Activated naive CD4-positive, alpha-beta T cell treated with anti-CD3 and anti-CD28 coated beads, Interleukin-2, amount 10 ng/mL, durations not matched to agents 7 days and 5 days (primary cell): ENCODE results near the gene KLC4.
A peak's percentile ranks its signal among the peaks of the same experiment; 100 is the strongest.

Experiments
- CTCF ChIA-PET: fragments of 350-600 bp; sonication (Branson Sonifier 250); formaldehyde crosslinking; loops from one replicate; lab custom pipeline; 2021; ENCODE audit warnings: antibody characterized with exemption; lab: Charles Lee
- DNase-seq: peaks from one replicate; pipeline ENCODE4 v3.0.0-alpha.2; 2020
- H3K27ac Mint-ChIP-seq: one replicate; pipeline ENCODE4 v1.8.0; 2021; ENCODE audit warnings: mild to moderate bottlenecking, moderate library complexity, mixed read lengths
- H3K27me3 Mint-ChIP-seq: one replicate; pipeline ENCODE4 v1.8.0; 2021; ENCODE audit warnings: mild to moderate bottlenecking, mixed read lengths
- H3K36me3 Mint-ChIP-seq: one replicate; pipeline ENCODE4 v1.8.0; 2021; ENCODE audit warnings: mixed read lengths
- H3K4me1 Mint-ChIP-seq: one replicate; pipeline ENCODE4 v1.8.0; 2021; ENCODE audit warnings: mixed read lengths
- H3K4me3 Mint-ChIP-seq: one replicate; pipeline ENCODE4 v1.8.0; 2021; ENCODE audit warnings: mild to moderate bottlenecking, moderate library complexity, mixed read lengths
- H3K9me3 Mint-ChIP-seq: one replicate; pipeline ENCODE4 v1.8.0; 2021; ENCODE audit warnings: mixed read lengths

The KLC4 gene

DNA sequence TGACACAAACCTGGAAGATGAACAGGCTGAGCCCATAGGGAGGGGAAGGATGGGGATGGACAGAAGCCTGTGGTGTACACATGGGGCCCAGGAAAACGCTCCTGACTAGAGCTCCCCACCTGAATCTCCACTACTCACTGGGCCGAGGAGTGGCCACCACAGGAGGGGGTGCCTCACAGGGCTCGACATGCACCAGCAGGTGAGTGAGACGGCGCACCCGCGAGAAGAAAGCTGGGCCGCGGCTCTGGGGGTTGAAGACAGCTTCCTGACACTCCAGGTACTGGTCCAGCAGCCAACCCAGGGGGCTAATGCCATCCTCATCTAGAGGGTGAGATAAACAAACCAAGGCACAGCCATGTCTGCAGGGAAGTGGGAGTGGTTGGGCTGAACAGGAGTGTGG, 16.1 kb upstream of the KLC4 start:
- Mint-ChIP-seq H3K4me1 (no peaks in the 10 kb centered on the region), H3K9me3 (no peaks in the 10 kb centered on the region), H3K4me3 (no peak overlapping the region), H3K27ac (no peak overlapping the region), H3K36me3 (peaks cover 9% of the 10 kb centered on the region), H3K27me3 (no peaks in the 10 kb centered on the region)
- no peak for DNase-seq
- CTCF ChIA-PET: no interaction called here

DNA sequence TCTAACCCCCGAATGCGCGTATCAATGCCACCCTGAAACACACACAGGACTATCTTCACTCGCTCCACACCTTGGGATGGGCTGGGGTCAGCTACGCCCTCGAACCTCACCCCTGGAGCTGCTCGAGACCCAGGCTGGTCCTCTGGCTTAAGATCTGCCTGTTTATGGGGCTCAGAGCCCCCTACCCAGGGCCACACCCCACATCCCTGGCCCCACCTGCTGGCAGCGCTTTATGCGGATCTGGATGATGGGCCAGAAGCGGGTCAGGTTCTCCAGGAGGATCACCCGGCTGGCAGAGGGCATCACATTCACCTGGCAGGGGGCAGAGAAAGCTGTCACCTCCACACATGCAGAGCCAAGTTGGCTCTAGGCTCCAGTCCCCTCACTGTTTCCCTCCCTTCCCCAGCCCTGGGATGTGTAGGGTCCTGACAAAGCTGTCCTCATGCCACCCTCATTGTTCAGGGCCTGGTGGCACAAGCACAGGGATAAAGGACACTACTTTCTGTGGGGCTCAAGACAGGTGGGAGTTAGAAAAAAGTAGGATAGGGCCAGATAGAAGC, 14.0 kb upstream of the KLC4 start:
- H3K4me1 Mint-ChIP-seq: peaks cover under 1% of the 10 kb centered on the region
- H3K9me3 Mint-ChIP-seq: no peaks in the 10 kb centered on the region
- no peak overlapping the region for H3K4me3 Mint-ChIP-seq
- H3K27ac Mint-ChIP-seq: no peak overlapping the region
- CTCF ChIA-PET: no interaction called here
- DNase-seq: no peak
- no peaks in the 10 kb centered on the region for H3K27me3 Mint-ChIP-seq
- peaks cover 14% of the 10 kb centered on the region for H3K36me3 Mint-ChIP-seq

DNA sequence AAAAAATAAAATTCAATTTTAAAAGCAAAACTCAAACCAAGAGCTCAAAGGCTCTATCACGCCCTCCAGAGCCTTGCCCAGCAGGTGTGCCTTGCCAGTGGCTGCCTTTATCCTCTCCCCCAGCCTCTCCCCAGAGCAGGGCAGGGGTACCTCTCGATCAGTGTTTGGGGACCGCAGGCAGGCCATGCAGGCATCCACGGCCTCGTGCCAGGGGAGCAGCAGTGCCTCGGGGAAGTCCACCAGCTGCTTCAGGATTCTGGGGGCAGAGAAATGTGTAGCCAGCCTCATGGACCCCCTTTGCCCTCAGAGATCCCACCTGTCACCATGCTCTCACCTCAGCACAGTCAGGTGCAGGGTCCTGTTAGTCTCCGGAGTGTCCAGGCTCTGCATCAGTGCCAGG, 11.4 kb upstream of the KLC4 start:
- H3K27me3 Mint-ChIP-seq: no peaks in the 10 kb centered on the region
- H3K36me3 Mint-ChIP-seq: peaks cover 20% of the 10 kb centered on the region
- no peak overlapping the region for H3K27ac Mint-ChIP-seq
- no peak for DNase-seq
- CTCF ChIA-PET: interaction anchor here (0.9 kb wide), 1 partner anchor 34 kb away, joined by 3 read pairs; the partner anchor contains the start of genes KLHDC3 and MEA1
- peaks cover 21% of the 10 kb centered on the region for H3K4me1 Mint-ChIP-seq
- H3K9me3 Mint-ChIP-seq: no peaks in the 10 kb centered on the region
- H3K4me3 Mint-ChIP-seq: no peak overlapping the region

DNA sequence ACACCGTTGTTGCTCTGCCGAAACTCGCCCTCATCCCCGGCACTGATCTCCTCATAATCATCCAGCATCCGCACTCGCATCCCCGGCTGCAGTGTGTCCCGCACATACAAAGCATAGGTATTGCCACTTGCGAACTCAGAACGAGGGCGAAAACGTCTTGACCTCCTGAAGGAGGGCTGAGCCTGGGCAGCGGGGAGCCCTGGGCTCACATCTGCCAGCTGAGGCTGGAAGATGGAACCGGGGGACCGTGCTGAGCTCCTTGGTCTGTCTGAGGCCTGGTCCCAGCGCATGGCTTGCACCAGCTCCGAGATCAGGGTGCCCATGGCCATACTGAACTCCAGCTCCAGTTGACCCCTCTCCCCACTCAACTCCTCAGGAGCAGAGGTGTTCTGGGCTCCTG, 8.4 kb upstream of the KLC4 start:
- Mint-ChIP-seq H3K36me3 (peaks cover 34% of the 10 kb centered on the region), H3K27ac (no peak overlapping the region)
- CTCF ChIA-PET: interaction anchor here (2.0 kb wide), 1 partner anchor 92 kb away, joined by 6 read pairs; no protein-coding TSS in a partner anchor

DNA sequence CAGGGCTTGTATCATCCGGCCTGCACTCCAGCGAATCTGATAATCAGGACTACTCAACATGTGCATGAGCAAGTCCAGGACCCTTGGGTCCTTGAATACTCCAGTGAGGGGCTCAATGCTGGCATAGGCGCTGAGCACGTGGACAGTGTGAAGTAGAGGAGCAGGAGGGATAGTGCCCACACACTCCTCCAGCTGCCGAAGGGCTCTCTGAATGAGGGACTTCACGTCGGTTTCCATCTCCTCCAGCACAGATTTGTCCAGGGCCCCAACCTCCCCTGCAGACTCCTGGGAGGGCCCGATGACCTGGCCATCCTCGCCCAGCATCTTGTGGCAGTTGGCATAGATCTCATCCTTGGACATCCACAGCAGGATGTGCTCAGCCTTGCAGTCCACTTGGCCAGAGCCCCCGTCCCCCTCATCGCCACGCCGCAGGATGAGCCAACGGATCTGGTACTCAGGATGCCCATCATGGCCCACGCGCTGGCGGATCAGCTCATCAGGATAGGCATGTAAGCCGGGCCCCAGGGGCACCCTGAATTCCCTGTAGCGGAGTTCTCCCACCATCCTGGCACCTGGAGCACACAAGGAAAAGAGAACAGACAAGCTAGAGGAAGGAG, 7.1 kb upstream of the KLC4 start:
- CTCF ChIA-PET: interaction anchor here (2.0 kb wide), 1 partner anchor 91 kb away, joined by 6 read pairs; no protein-coding TSS in a partner anchor
- H3K27me3 Mint-ChIP-seq: no peaks in the 10 kb centered on the region
- H3K4me1 Mint-ChIP-seq: peaks cover 37% of the 10 kb centered on the region
- DNase-seq: no peak
- H3K27ac Mint-ChIP-seq: peak overlapping the region; percentile 99
- H3K4me3 Mint-ChIP-seq: peak overlapping the region; percentile 99
- H3K9me3 Mint-ChIP-seq: no peaks in the 10 kb centered on the region
- H3K36me3 Mint-ChIP-seq: peaks cover 32% of the 10 kb centered on the region

More for the DNA sequence above, 8.4 kb upstream of the KLC4 start:
- Mint-ChIP-seq H3K4me1 (peaks cover 33% of the 10 kb centered on the region), H3K9me3 (no peaks in the 10 kb centered on the region), H3K27me3 (no peaks in the 10 kb centered on the region), H3K4me3 (no peak overlapping the region)
- DNase-seq: no peak

DNA sequence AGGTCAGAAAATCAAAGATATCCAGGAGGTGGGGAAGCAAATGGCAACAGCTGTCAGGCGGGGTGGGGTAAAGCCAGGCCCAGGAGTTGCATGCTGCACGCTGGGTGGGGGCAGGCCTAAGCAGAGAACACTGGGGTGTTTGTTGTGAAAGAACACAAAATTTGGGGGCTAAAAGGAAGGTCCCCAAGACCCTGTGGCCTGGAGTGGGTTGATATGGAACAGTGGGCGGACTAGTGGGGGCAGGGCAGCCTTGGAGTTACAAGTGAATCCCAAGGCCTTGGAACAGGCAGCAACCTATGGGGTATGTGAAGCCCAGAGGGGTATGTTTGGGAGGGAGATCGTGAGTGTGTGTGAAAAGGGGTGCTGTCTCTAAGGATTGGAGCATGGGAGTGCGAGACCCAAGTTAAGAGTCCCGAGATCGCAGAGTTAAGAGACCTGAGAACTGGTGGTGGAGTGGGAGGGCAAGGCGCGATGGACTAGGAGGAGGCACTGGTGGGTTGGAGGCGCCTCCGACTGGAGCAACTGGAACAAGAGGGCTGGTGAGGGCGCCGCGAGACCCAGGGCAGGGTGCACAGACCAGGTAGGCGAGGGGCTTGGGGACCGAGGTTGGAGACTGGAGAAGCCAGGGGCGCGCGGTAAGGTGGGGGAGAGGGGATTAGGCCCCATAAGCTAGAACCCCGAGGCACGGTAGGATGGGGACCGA, 6.4 kb upstream of the KLC4 start:
- H3K36me3 Mint-ChIP-seq: peaks cover 36% of the 10 kb centered on the region
- peak; percentile 43 for DNase-seq

DNA sequence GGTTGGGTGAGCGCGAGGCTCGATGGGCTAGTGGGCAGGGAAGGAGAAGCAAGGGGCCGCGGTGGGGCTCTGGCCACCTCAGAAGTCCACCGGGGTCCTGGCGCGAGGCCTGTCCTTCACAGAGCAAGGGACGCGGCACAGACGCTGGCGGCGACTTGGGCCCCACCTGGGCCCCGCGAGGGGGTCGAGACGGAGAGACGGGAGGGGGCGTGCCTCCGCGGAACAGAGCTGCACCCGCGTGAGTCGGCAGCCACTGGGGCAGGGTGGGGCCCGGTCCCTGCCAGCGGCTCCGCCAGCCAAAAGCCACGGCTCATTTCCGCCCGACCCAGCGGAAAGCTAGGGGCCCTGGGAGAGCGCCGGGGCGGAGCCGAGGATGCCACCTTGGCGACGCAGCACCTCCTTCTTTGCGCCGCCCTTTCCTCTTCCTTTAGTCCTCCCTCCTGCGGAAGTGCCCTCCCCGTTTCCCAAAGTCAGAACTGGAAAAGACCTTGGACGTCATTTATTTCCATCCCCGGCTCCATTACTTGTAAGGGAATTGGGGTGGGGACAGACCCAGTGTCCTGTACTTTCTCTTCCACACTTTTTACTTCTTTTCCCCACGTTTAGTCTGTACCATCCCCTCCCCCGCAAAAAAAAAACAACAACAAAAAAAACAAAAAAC, 5.8 kb upstream of the KLC4 start, which contains the start of gene CUL7:
Gene CUL7, minus strand, starts transcription at position 307 of the 661 bp plus-strand sequence. CDS start 1,063 bp downstream, outside the sequence.
- no peaks in the 10 kb centered on the region for H3K27me3 Mint-ChIP-seq
- peaks cover 50% of the 10 kb centered on the region for H3K4me1 Mint-ChIP-seq
- H3K4me3 Mint-ChIP-seq: peak within 1 kb of the TSS; percentile 99
- peaks cover 40% of the 10 kb centered on the region for H3K36me3 Mint-ChIP-seq
- CTCF ChIA-PET: no interaction called here
- no peaks in the 10 kb centered on the region for H3K9me3 Mint-ChIP-seq
- H3K27ac Mint-ChIP-seq: peak within 1 kb of the TSS; percentile 99
- peak; percentile 96 for DNase-seq

More for the DNA sequence above, 6.4 kb upstream of the KLC4 start:
- Mint-ChIP-seq H3K4me3 (peak overlapping the region; percentile 99), H3K4me1 (peaks cover 43% of the 10 kb centered on the region), H3K27ac (peak overlapping the region; percentile 99), H3K9me3 (no peaks in the 10 kb centered on the region), H3K27me3 (no peaks in the 10 kb centered on the region)
- CTCF ChIA-PET: no interaction called here

DNA sequence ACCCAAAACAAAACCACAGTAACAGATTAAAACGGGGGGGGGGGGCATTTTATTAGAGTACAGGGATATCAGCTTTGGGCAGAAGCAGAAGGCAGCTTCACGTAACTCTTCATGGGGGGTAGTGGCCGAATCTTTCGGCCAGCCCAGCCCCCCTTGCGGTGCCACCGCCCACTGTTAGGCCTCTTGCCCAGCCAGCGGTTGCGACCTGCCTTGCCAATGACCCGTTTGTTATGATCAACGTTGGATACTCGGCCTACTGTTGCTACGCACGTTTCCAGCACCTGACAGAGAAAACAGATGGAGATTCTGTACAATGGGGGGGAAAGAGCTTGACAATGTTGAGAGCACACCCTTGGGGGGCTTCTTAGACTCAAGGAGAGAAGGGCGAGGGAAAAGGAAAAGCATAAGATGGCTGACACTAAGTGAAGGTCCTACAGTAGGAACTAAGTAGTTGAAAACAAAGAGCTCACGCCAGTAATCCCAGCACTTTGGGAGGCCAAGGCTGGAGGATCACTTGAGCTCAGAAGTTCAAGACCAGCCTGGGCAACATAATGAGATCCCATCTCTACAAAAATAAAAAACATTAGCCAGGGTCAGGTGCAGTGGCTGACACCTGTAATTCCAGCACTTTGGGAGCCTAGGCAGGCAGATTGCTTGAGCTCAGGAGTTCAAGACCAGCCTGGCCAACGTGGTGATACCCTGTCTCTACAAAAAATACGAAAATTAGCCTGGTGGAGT, 5.1 kb upstream of the KLC4 start:
- no peaks in the 10 kb centered on the region for H3K9me3 Mint-ChIP-seq
- CTCF ChIA-PET: interaction anchor here (0.9 to 1.3 kb wide), 2 partner anchors 40 to 453 kb away, joined by 3 read pairs; partner anchors contain the start of genes KLHDC3 and MEA1
- no peak for DNase-seq
- no peaks in the 10 kb centered on the region for H3K27me3 Mint-ChIP-seq
- peaks cover 36% of the 10 kb centered on the region for H3K36me3 Mint-ChIP-seq
- H3K4me3 Mint-ChIP-seq: peak overlapping the region; percentile 99
- H3K27ac Mint-ChIP-seq: peak overlapping the region; percentile 99
- H3K4me1 Mint-ChIP-seq: peaks cover 57% of the 10 kb centered on the region

DNA sequence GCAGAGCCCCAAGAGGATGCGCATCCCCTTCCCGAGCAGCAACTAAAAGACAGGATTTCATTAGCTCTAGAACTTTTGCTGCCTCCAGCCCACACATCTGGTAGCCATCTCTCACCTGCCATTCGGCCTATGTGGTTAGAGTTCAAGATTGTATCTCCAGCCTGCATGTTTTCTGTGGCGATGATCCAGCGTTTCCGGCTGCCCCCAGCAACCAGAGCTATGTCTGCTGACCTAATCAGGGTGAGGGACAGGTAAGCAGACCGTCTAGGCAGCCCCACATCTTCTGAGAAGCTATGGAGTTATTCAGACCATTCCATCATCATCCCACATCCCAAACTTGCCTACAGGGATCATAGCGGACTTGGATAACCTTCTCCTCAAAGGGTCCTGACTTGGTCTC, 3.5 kb upstream of the KLC4 start:
- Mint-ChIP-seq H3K27ac (no peak overlapping the region), H3K4me3 (no peak overlapping the region), H3K4me1 (peaks cover 67% of the 10 kb centered on the region), H3K9me3 (no peaks in the 10 kb centered on the region), H3K27me3 (no peaks in the 10 kb centered on the region), H3K36me3 (peaks cover 29% of the 10 kb centered on the region)
- CTCF ChIA-PET: interaction anchor here (1.1 kb wide), 1 partner anchor 88 kb away, joined by 3 read pairs; no protein-coding TSS in a partner anchor
- DNase-seq: no peak

DNA sequence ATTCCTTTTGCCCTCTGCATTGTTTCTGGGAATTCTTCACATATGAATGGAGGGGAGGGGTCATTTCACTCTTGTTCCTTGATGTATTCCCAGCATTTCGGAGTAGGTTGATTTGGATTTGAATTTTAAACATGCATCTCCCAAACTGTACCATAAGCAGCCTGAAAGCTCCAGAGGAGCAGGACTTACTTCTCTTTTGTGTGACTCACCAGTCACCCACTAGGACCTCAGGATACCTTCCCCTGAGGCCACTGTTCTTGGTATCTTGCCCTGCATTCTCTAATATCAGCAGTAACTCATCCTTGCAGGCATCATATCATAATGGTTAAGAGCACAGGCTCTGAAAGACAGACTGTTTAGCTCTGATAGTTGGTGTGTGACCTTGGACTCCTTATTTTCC, 900 bp upstream of the KLC4 start:
- H3K4me1 Mint-ChIP-seq: peaks cover 49% of the 10 kb centered on the region
- peak overlapping the region; percentile 93 for H3K4me3 Mint-ChIP-seq
- no peak for DNase-seq
- peak overlapping the region; percentile 98 for H3K27ac Mint-ChIP-seq
- H3K9me3 Mint-ChIP-seq: no peaks in the 10 kb centered on the region
- CTCF ChIA-PET: interaction anchor here (1.0 kb wide), 1 partner anchor 14 kb away, joined by 3 read pairs; no protein-coding TSS in a partner anchor
- H3K27me3 Mint-ChIP-seq: no peaks in the 10 kb centered on the region
- peaks cover 22% of the 10 kb centered on the region for H3K36me3 Mint-ChIP-seq

DNA sequence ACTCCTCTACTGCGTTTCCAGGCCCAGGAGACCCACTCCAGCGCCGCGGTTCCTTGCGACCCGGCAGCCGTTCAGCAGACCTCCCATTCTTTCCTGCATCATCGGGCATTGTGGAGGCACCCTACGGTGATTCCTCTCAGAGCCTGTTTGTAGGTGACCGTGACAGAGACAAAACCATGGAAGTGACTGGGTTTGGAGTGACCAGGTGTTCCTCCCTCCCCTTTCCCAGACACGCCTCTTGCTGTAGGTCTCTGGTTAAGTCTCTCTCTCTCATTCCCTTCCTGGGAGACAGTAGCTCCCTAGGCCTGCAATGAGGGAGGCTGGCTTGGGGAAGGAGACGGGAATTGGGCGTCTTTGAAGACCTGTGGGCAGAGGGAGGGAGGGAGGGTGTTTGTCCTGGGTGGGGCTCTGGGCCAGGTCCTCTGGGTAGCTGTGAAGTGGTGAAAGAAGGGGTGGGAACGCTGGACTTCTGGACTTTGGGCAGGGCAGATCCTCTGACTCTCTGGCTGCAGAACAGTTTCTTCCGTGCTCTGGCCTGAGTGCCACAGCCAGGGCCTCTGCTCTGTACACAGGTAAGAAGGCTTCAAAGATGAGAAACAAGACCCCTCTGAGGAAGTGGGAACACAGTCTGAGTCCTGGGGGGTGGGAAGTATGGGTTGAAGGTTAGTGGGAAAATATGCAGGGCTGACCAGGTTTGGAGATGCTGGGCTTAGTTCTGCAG, 763 bp downstream of the KLC4 start:
- H3K27me3 Mint-ChIP-seq: no peaks in the 10 kb centered on the region
- peak overlapping the region; percentile 93 for H3K4me3 Mint-ChIP-seq
- CTCF ChIA-PET: interaction anchor here (0.9 to 1.7 kb wide), 2 partner anchors 9 to 84 kb away, joined by 3 to 6 read pairs; no protein-coding TSS in a partner anchor
- DNase-seq: no peak
- H3K27ac Mint-ChIP-seq: peak overlapping the region; percentile 98
- H3K4me1 Mint-ChIP-seq: peaks cover 41% of the 10 kb centered on the region
- no peaks in the 10 kb centered on the region for H3K9me3 Mint-ChIP-seq
- H3K36me3 Mint-ChIP-seq: peaks cover 17% of the 10 kb centered on the region

DNA sequence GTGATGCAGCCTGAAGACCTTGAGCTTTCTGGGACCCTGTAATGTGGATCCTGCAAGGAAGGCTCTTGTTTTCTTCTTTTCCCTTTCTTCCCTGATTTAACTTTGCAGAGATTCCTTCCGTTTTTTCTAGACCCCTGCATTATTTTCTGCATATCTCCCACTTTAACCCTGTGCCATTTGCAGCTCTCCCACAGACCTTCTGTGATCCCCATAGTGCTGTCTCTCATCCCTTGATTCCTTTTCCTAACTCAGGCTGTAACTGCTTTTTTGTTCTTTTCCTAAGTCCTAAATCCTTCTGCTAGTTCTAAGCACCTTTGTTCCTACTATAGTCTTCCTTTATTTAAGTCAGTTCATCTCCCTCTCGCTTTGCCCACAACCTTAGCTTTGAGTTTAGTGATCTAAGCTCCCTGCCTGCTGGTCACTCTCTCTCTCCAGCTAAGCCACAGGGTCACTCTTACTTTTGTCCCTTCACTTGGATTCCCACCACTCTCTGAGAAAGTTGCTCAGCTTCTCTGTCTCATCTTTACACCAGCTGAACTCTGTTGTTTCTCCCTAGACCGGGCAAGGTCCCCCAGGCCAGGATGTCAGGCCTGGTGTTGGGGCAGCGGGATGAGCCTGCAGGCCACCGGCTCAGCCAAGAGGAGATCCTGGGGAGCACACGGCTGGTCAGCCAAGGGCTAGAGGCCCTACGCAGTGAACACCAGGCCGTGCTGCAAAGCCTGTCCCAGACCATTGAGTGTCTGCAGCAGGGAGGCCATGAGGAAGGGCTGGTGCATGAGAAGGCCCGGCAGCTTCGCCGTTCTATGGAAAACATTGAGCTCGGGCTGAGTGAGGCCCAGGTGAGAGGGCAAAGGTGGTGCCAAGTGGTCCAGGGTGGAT, 1.6 kb downstream of the KLC4 start:
- H3K27ac Mint-ChIP-seq: no peak overlapping the region
- CTCF ChIA-PET: interaction anchor here (0.9 to 1.7 kb wide), 2 partner anchors 8 to 83 kb away, joined by 3 to 6 read pairs; no protein-coding TSS in a partner anchor
- no peak for DNase-seq
- H3K36me3 Mint-ChIP-seq: peaks cover 11% of the 10 kb centered on the region
- peaks cover 40% of the 10 kb centered on the region for H3K4me1 Mint-ChIP-seq
- no peaks in the 10 kb centered on the region for H3K27me3 Mint-ChIP-seq
- H3K9me3 Mint-ChIP-seq: no peaks in the 10 kb centered on the region
- H3K4me3 Mint-ChIP-seq: peak overlapping the region; percentile 93
